Calu3 (cell line): ENCODE results near the gene PCDHB9. TPM values are rescaled to one million over a fixed set of nuclear protein-coding genes. Genes with fewer than 3 reads are reported as not detected.
"Not testable (repeated sequence)": the region's sequence is repeated elsewhere in the genome, so short reads cannot be mapped to it uniquely, and the experiment has no call there.

Experiments used
- BruUV-seq: library from RNA; stranded (reverse); fragments of 400-500 nt; replicated peaks from 2 replicates; lab custom pipeline; 2021; lab: Mats Ljungman, UMichigan
- CTCF ChIA-PET: fragments of 300-600 bp; sonication (Branson Sonifier 250); formaldehyde crosslinking; loops from one replicate; lab custom pipeline; 2022; ENCODE audit warnings: antibody characterized with exemption; lab: Charles Lee
- DNase-seq: peaks from one replicate; pipeline ENCODE4 v3.0.0; 2022
- H3K27ac Mint-ChIP-seq: one replicate; pipeline ENCODE4 v1.8.0; 2022; ENCODE audit warnings: mixed read lengths; ENCODE audit not compliant: unreplicated experiment
- H3K27me3 Mint-ChIP-seq: one replicate; pipeline ENCODE4 v1.8.0; 2022; ENCODE audit warnings: mixed read lengths; ENCODE audit not compliant: unreplicated experiment
- H3K36me3 Mint-ChIP-seq: one replicate; pipeline ENCODE4 v1.8.0; 2022; ENCODE audit warnings: mild to moderate bottlenecking, moderate library complexity, mixed read lengths; ENCODE audit not compliant: insufficient read depth, unreplicated experiment
- H3K4me1 Mint-ChIP-seq: one replicate; pipeline ENCODE4 v1.8.0; 2022; ENCODE audit warnings: mild to moderate bottlenecking, low read depth, mixed read lengths; ENCODE audit not compliant: unreplicated experiment
- H3K4me3 Mint-ChIP-seq: one replicate; pipeline ENCODE4 v1.8.0; 2022; ENCODE audit warnings: mild to moderate bottlenecking, low read depth, moderate library complexity, mixed read lengths; ENCODE audit not compliant: unreplicated experiment
- H3K9me3 Mint-ChIP-seq: one replicate; pipeline ENCODE4 v1.8.0; 2022; ENCODE audit warnings: low read depth, mixed read lengths; ENCODE audit not compliant: unreplicated experiment
- CTCF ChIP-seq: fragments of 200-600 bp; IDR thresholded peaks from one replicate; pipeline ENCODE4 v1.8.0; 2022; ENCODE audit warnings: antibody characterized with exemption; ENCODE audit not compliant: unreplicated experiment
- intact Hi-C: fragments of 100-400 bp; cut with micrococcal nuclease; formaldehyde crosslinking; loops from one replicate; pipeline ENCODE4 v1.10.0; 2022; ENCODE audit not compliant: unreplicated experiment
- total RNA-seq: library from RNA; stranded (reverse); gene quantifications from 2 replicates; pipeline ENCODE4 v1.2.3, GENCODE V29; 2022

Gene PCDHB9
- total RNA-seq, 1 experiment from 2014 or later: 3.5 TPM

GRCh38 chr5:141208478-141208877 is 21.5 kb downstream of the PCDHB9 start, which contains the start of gene PCDHB12:
PCDHB12 (plus strand) TSS chr5:141208719; CDS start chr5:141208908, 189 bp downstream.
- intact Hi-C loops: no loop called here

GRCh38 chr5:141210281-141210680 is 23.3 kb downstream of the PCDHB9 start:
- H3K4me3 Mint-ChIP-seq, intact Hi-C loops, CTCF ChIA-PET, BruUV-seq, DNase-seq, H3K4me1 Mint-ChIP-seq, H3K36me3 Mint-ChIP-seq, H3K27ac Mint-ChIP-seq, H3K27me3 Mint-ChIP-seq: not testable (repeated sequence)
- peaks cover 11% of the 10 kb centered on the region for H3K9me3 Mint-ChIP-seq

More at GRCh38 chr5:141208478-141208877, 21.5 kb downstream of the PCDHB9 start, which contains the start of gene PCDHB12:
- DNase-seq: peak; percentile 45
- Mint-ChIP-seq H3K27ac (no peak within 1 kb of the TSS), H3K4me3 (peak within 1 kb of the TSS; percentile 63), H3K27me3 (no peaks in the 10 kb centered on the region), H3K36me3 (no peaks in the 10 kb centered on the region), H3K9me3 (peaks cover 5% of the 10 kb centered on the region), H3K4me1 (no peaks in the 10 kb centered on the region)
- no peak for TF ChIP-seq CTCF
- BruUV-seq: no TSS peak
- CTCF ChIA-PET: interaction anchor here (0.8 to 1.3 kb wide), 2 partner anchors 21 to 352 kb away, joined by 3 to 4 read pairs; partner anchors contain the start of gene PCDHB9

- CTCF ChIA-PET, DNase-seq, intact Hi-C loops, H3K27me3 Mint-ChIP-seq, BruUV-seq, H3K36me3 Mint-ChIP-seq, H3K4me1 Mint-ChIP-seq, H3K4me3 Mint-ChIP-seq, H3K27ac Mint-ChIP-seq: not testable (repeated sequence)
- peaks cover 12% of the 10 kb centered on the region for H3K9me3 Mint-ChIP-seq
Observed at GRCh38 chr5:141210849-141211248, 23.9 kb downstream of the PCDHB9 start.

- H3K4me1 Mint-ChIP-seq, H3K36me3 Mint-ChIP-seq, BruUV-seq, H3K27me3 Mint-ChIP-seq, DNase-seq, CTCF ChIA-PET, H3K27ac Mint-ChIP-seq, intact Hi-C loops, H3K4me3 Mint-ChIP-seq: not testable (repeated sequence)
- H3K9me3 Mint-ChIP-seq: peaks cover 17% of the 10 kb centered on the region
Observed at GRCh38 chr5:141213656-141214339, 26.8 kb downstream of the PCDHB9 start, which contains the start of gene PCDHB13. PCDHB13 (plus strand) TSS chr5:141213919; CDS start chr5:141214124, 205 bp downstream.

- CTCF ChIA-PET, H3K4me1 Mint-ChIP-seq, H3K36me3 Mint-ChIP-seq, intact Hi-C loops, H3K4me3 Mint-ChIP-seq, DNase-seq, BruUV-seq, H3K27ac Mint-ChIP-seq, H3K27me3 Mint-ChIP-seq: not testable (repeated sequence)
- peaks cover 20% of the 10 kb centered on the region for H3K9me3 Mint-ChIP-seq
Observed at GRCh38 chr5:141214583-141214982, 27.6 kb downstream of the PCDHB9 start.

GRCh38 chr5:141215504-141215903 is 28.5 kb downstream of the PCDHB9 start:
- CTCF ChIA-PET, H3K4me3 Mint-ChIP-seq, H3K36me3 Mint-ChIP-seq, intact Hi-C loops, DNase-seq, H3K4me1 Mint-ChIP-seq, BruUV-seq, H3K27ac Mint-ChIP-seq, H3K27me3 Mint-ChIP-seq: not testable (repeated sequence)
- H3K9me3 Mint-ChIP-seq: peaks cover 27% of the 10 kb centered on the region

GRCh38 chr5:141216035-141216434 is 29.1 kb downstream of the PCDHB9 start:
- H3K27me3 Mint-ChIP-seq, CTCF ChIA-PET, DNase-seq, H3K27ac Mint-ChIP-seq, BruUV-seq, intact Hi-C loops, H3K4me3 Mint-ChIP-seq, H3K4me1 Mint-ChIP-seq, H3K36me3 Mint-ChIP-seq: not testable (repeated sequence)
- H3K9me3 Mint-ChIP-seq: peaks cover 24% of the 10 kb centered on the region
